Measurements from ENCODE around the gene CDK10. TPM values are rescaled to one million over a fixed set of nuclear protein-coding genes. Genes with fewer than 3 reads are reported as not detected.

CDK10 gene
- total RNA-seq, 1 donor from 2014 or later, result 79.6 TPM

DNA sequence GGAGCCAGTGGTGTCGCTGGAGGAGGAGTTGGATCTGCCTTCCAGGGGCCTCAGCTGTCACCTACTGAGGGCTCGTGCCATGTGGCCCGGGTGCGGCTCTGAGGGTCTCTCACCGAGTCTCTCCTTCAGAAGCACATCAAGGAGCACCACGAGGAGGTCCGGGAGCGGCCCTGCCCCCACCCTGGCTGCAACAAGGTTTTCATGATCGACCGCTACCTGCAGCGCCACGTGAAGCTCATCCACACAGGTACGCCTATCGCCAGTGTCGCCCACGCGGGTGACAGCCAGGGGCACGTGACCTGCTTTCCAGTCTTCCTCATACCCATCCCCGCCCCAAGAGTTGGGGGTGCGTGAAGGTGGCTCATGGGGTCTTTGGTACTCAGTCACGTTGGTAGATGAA, 47.3 kb downstream of the CDK10 start:
- ATAC-seq (no peak), DNase-seq (no peak)
- no peaks in the 10 kb centered on the region for H3K4me1 ChIP-seq
- H3K9me3 ChIP-seq, result no peaks in the 10 kb centered on the region
- no peak overlapping the region for H3K27ac ChIP-seq
- H3K4me3 ChIP-seq, result no peak overlapping the region
- TF ChIP-seq, protein P1, sequence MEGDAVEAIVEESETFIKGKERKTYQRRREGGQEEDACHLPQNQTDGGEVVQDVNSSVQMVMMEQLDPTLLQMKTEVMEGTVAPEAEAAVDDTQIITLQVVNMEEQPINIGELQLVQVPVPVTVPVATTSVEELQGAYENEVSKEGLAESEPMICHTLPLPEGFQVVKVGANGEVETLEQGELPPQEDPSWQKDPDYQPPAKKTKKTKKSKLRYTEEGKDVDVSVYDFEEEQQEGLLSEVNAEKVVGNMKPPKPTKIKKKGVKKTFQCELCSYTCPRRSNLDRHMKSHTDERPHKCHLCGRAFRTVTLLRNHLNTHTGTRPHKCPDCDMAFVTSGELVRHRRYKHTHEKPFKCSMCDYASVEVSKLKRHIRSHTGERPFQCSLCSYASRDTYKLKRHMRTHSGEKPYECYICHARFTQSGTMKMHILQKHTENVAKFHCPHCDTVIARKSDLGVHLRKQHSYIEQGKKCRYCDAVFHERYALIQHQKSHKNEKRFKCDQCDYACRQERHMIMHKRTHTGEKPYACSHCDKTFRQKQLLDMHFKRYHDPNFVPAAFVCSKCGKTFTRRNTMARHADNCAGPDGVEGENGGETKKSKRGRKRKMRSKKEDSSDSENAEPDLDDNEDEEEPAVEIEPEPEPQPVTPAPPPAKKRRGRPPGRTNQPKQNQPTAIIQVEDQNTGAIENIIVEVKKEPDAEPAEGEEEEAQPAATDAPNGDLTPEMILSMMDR (IDR thresholded peaks at IDR 0.05), result no peak
- peaks cover 96% of the 10 kb centered on the region for H3K36me3 ChIP-seq
- no peaks in the 10 kb centered on the region for H3K27me3 ChIP-seq (ENCODE audit: low read depth)
- intact Hi-C loops (cut with DNase I), result no loop called here

DNA sequence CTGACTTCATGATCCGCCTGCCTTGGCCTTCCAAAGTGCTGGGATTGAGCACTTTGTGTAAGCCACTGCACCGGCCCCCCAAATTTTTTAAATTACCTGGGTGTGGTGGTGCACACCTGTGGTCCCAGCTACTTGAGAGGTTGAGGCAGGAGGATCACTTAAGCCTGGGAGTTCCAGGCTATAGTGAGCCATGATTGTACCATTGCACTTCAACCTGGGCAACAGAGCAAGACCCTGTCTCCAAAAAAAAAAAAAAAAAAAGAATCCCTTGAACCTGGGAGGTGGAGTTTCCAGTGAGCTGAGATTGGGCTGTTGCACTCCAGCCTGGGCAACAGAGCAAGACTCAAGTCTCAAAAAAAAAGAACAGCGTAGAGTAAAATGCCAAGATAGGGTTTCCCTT, 50.1 kb downstream of the CDK10 start:
- Histone ChIP-seq H3K9me3 (no peaks in the 10 kb centered on the region), H3K4me1 (no peaks in the 10 kb centered on the region), H3K4me3 (no peak overlapping the region), H3K36me3 (peaks cover 94% of the 10 kb centered on the region), H3K27me3 (ENCODE audit: low read depth) (no peaks in the 10 kb centered on the region), H3K27ac (no peak overlapping the region)
- DNase-seq (no peak), ATAC-seq (no peak)
- intact Hi-C loops (cut with DNase I), result no loop called here
- TF ChIP-seq, protein P1 (IDR thresholded peaks at IDR 0.05), result no peak

DNA sequence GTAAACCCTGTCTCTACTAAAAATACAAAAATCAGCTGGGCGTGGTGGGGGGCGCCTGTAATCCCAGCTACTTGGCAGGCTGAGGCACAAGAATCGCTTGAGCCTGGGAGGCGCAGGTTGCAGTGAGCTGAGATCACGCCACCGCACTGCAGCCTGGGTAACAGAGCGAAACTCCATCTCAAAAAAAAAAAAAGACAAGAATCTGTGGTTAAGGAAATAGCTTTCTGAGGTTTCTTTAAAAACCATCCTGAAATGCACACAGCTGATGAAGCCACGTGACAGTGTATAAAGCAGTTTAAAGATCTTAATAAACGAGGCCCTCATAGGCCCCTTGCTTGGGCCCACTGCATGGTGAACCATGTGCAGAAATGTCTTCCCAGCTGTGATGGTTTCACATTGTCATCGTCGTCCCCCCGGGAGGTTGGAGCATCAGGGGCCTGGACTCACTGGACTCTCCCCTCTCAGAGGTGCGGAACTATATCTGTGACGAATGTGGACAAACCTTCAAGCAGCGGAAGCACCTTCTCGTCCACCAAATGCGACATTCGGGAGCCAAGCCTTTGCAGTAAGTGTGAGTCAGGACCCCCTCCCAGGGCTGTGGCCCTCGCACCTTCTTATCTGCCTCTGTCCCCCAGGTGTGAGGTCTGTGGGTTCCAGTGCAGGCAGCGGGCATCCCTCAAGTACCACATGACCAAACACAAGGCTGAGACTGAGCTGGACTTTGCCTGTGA, 51.0 kb downstream of the CDK10 start:
- Histone ChIP-seq H3K4me1 (no peaks in the 10 kb centered on the region), H3K27ac (no peak overlapping the region), H3K9me3 (no peaks in the 10 kb centered on the region), H3K36me3 (peaks cover 85% of the 10 kb centered on the region), H3K4me3 (no peak overlapping the region), H3K27me3 (ENCODE audit: low read depth) (no peaks in the 10 kb centered on the region)
- DNase-seq, result no peak
- TF ChIP-seq, protein P1 (IDR thresholded peaks at IDR 0.05), result no peak
- no peak for ATAC-seq
- intact Hi-C loops (cut with DNase I), result no loop called here

DNA sequence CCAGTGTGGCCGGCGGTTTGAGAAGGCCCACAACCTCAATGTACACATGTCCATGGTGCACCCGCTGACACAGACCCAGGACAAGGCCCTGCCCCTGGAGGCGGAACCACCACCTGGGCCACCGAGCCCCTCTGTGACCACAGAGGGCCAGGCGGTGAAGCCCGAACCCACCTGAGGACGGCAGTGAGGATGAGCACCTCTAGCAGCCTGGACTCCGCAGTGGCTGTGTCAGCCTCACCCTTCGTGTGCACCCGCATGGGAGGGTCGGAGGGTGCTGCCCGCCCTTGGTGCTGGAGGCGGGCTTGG, 51.5 kb downstream of the CDK10 start:
- Histone ChIP-seq H3K4me3 (no peak overlapping the region), H3K27ac (no peak overlapping the region), H3K36me3 (peaks cover 84% of the 10 kb centered on the region), H3K27me3 (ENCODE audit: low read depth) (no peaks in the 10 kb centered on the region), H3K4me1 (no peaks in the 10 kb centered on the region), H3K9me3 (no peaks in the 10 kb centered on the region)
- ATAC-seq, result no peak
- TF ChIP-seq, protein P1 (IDR thresholded peaks at IDR 0.05), result no peak
- DNase-seq, result no peak
- intact Hi-C loops (cut with DNase I), result no loop called here

DNA sequence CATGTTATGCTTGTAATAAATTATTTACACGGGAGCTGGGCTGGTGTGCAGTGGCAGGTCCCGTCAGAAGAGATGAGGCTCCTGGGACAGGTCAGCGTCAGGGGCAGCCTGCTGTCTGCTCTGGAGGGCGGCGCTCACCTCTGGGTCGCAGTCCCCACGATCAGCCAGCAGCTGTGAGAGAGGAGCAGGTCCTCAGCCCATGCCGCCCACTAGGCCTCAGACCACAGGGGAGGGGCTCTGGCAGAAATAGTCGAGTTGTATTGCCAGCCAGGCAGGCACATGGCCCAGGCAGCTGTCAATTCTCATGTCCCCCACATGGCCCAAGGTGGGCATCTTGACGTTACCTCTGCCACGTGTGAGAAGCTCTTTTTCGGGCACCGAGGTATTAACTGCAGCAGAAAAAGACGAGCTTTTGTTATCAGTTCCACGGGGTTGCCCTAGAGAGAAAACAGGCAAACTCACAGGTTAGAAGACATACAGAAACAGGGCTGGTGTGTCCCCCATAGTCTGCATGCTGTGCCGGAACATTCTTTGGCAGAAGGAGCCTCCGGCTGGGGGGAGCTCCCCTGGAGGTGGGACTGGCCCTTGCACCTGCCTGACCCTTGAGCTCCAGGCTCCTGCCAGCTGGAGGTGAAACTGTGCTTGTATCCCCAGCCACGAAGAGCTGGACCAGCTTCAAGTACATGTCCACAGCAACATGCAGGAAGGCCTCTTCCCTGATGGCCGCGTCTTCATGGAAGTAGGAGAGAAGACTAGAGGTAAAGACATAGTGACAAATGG, 52.2 kb downstream of the CDK10 start:
- Histone ChIP-seq H3K4me1 (no peaks in the 10 kb centered on the region), H3K4me3 (no peak overlapping the region), H3K36me3 (peaks cover 76% of the 10 kb centered on the region), H3K9me3 (no peaks in the 10 kb centered on the region), H3K27me3 (ENCODE audit: low read depth) (no peaks in the 10 kb centered on the region), H3K27ac (no peak overlapping the region)
- no peak for DNase-seq
- intact Hi-C loops (cut with DNase I), result no loop called here
- no peak for ATAC-seq
- TF ChIP-seq, protein P1 (IDR thresholded peaks at IDR 0.05), result no peak

Data from lower lobe of right lung (tissue), 2 donors.